DMS 273 treated with DMSO at 0.1 percent for 48 hours (cell line): Measurements from ENCODE around the gene TRIM38.
"Not testable (repeated sequence)": the region's sequence is repeated elsewhere in the genome, so short reads cannot be mapped to it uniquely, and the experiment has no call there.

Source experiments
- DNase-seq: peaks from one replicate; lab custom pipeline; 2025; lab: John Stamatoyannopoulos, UW

TRIM38 gene

DNA sequence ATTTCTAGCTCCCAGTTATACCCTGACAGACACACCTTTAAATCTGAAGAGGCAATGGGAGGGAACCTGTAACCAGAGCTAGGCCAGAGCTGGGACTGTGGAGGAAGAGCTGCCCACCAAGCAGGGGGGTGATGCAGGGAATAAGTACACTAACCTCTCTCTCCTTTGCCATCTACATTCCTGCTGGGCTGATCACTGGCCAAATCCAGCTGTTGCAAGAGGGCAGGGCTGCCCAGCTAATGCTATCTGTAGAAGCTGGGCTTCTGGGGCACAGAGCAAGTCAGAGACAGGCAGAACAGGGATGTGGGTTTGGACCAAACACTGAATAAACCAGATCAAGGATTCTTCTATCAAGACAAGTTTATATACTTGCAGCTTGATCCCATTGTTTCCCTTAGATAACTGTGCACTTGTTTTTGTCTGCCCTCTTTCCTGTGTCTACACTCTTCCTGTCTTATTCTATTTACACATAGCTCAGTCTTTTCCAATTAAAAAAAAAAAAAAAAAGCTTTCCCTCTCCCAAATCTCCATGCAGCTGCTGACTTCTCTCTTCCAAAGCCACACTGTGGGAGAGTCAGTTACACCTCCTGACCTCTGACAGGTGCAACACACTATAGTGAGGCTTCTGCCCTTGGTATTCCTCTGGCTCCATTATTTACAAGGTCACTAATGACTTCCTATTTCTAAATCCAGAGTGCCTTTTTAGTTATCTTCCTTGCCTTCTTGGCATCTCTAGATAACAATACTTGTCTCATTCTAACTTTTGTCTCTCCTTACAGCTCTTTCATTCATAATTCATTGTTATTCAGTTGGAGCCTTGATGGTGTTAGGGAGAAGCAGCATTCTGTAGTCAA, 43.7 kb downstream of the TRIM38 start:
- no peak for DNase-seq

DNA sequence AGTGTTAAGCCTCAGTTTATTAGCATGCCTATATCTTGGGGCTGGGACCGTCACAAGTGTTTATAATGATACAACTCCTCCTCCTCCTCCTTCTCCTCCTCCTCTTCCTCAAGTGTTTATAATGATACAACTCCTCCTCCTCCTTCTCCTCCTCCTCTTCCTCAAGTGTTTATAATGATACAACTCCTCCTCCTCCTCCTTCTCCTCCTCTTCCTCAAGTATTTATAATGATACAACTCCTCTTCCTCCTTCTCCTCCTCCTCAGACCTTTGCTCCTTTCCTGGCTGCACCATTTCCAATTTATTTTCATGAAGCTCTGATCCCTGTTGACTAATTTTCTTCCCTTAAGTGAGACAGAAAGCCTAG, 44.3 kb downstream of the TRIM38 start:
- DNase-seq: not testable (repeated sequence)

DNA sequence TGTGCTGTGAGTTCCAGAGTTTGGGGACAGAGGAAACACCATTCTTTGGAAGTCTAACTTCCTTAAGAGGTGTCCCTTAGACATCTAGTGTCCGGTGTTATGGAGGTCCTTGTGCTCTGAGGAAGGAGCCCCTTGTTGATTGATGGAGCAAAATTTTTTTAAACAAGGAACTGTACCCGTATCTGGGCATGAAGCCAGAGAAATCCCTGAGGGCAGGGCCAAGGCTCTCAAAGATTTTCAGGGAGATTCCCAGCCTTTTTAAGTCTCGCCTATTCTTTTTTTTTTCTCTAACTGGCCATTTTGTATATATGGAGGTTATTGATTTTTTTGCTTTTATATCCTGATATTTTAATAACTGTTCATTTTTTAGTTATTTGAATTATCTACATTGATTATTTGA, 45.9 kb downstream of the TRIM38 start:
- DNase-seq: no peak

DNA sequence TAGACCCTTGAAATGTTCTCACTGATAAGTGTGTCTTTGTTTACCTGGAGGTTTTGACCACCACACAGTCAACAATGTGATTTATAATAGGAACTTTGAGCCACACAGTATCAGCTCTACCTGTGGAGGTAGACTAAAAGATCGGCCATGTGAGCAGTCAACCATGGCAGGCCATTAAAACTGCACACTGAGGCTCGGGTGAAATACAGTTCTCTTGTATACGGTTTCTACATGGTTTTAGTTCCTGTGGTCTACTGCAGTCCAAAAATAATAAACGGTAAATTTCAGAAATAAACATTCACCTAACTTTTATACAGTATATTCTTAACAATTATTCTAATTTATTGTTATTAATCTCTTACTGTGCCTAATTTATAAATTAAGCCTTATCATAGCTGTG, 47.2 kb downstream of the TRIM38 start:
- DNase-seq: no peak

DNA sequence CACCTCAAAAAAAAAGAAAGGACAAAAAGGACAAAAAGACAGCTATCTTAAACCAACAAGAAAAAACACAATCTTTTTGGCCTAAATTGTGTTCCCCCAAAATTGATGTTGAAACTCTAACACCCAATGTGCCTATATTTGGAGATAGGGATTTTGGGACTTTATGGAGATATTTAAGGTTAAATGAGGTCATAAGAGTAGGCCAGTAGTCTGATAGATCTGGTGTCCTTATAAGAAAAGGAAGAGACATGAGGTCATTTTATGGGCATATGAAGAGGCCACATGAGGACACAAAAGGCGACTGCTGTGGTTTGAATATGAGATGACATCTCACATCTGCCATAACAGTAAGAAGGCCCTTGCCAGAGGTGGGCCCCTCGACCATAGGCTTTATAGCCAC, 49.5 kb downstream of the TRIM38 start:
- no peak for DNase-seq

DNA sequence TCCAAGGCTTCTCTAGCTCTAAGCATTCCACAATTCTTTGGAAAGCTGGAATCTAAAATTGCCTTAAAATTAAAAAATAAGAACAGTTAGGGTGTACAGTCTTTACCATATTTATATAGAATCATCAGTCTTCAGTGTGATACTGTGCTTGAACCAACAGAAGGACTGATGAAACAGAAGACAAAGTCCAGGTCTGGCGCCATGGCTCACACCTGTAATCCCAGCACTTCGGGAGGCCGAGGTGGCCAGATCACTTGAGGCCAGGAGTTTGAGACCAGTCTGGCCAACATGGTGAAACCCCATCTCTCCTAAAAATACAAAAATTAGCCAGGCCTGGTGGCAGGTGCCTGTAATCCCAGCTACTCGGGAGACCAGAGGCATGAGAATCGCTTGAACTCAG, 51.8 kb downstream of the TRIM38 start:
- DNase-seq: not testable (repeated sequence)

DNA sequence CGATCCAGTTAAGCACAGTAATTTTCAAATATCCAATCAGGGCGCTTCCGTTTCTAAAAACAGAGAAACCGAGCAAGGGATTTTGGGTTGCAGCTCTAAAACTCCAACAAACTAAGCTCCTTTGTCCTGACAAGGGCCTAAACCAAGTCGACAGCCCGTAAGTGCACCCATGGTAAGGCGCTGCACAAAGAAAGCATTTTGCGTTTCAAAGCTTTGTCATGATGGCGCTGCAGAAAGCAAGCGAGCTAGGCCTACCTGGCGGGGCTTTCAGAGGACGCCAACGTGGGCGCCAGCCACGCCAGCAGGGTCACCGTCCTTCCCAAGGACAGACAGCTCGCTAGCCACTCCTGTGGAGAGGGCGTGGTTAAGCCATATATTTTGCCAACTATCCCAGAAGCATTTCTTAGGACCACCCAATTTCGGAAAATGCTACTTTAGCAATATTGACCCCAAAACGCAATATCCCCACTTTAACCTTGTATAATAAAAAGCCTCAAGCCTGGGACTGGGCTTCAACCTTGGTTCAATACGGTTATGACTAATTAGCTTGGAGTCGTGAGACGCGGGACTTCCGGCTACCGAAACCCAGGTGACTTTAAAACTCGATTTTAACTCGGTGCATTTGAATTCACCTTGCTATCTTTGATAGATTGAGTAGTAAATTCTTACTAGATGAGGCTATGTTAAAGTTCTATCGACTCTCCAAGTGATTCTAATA, 53.8 kb downstream of the TRIM38 start:
- DNase-seq: no peak

DNA sequence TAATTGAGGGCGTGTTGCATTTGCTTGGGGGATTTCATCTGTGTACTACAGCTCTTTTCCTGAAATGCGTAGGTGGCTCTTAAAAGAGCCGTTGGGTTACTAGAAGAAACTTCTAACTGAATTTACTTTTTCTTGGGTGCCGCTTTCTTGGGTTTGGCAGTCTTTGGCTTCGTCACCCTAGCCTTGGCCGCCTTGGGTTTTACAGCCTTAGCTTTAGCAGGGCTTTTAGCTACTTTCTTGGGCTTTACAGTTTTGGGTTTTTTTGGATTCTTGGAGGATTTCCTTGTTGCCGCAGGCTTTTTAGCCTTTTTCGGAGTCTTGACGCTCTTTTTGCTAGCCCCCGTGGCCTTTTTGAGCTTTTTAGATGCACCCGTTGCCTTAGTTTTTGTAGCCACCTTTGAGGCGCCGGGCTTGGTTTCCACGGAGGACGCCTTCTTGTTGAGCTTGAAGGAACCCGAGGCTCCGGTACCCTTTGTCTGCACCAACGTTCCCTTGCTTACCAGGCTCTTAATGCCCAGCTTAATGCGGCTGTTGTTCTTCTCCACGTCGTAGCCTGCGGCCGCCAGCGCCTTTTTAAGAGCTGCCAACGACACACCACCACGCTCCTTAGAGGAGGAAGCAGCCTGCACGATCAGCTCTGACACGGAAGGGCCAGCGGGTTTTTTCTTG, 54.5 kb downstream of the TRIM38 start:
- DNase-seq: no peak

DNA sequence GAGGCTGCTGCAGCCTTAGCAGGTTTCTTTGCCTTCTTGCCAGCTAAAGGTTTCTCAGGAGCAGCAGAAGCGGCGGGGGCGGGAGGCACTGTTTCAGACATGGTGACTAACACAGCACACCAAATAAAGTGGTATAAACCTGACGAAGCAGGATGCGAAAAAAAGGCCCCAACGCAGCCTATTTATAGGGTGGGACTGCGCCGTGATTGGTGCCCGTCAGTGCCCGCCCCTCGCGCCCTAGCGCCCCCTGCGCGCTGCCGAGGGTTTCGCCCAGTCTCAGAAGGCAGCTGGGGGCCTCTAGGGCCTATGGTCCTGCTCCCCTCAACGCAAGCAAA, 55.0 kb downstream of the TRIM38 start:
- no peak for DNase-seq

DNA sequence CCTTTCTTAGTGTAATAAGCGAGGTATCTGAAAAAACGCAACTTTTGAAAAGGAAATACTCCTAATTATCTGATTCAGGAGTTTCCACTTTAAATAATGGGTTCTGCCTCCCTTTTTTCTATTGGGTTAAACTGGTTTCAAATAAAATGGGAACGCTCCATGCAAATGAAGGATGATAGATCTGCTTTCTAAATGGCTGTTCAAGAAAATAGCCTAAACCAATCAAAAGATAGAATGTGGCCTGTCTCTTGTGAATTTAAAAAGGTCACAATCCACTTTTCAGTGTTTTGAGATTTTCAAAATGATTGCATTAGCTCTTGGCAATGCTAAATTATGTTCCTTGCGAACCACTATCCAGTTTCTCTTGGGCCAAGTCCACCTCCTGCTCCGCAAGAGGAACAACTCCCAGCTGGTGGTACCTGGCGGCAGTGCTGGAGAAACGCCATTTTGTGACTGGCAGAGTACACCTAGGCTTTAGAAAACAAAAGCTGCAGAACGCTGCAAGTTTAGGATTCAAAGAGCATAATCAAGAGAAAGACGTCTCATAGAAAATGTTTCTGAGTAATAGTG, 56.7 kb downstream of the TRIM38 start:
- no peak for DNase-seq

DNA sequence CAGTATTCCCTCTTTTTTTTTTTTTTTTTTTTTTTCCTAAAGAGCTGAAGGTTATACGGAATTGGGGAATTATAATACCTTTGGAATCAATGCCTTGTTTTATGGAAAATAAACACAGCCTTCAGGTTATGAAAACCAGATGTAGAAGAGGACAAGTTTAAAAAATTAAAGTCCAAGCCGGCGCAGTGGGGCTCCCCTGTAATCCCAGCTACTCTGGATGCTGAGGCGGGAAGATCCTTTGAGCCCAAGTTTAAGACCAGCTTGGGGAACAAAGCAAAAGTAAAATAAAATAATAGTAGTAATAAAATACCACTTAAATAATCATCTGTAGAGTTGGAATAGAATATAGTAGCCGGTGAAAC, 57.3 kb downstream of the TRIM38 start:
- no peak for DNase-seq

DNA sequence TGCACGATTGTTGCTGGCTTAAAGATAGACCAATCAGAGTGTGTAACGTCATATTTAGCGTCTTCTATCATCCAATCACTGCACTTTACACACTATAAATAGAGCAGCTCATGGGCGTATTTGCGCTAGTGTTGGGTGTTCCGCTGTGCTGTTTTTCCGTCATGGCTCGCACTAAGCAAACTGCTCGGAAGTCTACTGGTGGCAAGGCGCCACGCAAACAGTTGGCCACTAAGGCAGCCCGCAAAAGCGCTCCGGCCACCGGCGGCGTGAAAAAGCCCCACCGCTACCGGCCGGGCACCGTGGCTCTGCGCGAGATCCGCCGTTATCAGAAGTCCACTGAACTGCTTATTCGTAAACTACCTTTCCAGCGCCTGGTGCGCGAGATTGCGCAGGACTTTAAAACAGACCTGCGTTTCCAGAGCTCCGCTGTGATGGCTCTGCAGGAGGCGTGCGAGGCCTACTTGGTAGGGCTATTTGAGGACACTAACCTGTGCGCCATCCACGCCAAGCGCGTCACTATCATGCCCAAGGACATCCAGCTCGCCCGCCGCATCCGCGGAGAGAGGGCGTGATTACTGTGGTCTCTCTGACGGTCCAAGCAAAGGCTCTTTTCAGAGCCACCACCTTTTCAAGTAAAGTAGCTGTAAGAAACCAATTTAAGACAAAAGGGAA, 57.9 kb downstream of the TRIM38 start:
- peak; percentile 12 for DNase-seq

DNA sequence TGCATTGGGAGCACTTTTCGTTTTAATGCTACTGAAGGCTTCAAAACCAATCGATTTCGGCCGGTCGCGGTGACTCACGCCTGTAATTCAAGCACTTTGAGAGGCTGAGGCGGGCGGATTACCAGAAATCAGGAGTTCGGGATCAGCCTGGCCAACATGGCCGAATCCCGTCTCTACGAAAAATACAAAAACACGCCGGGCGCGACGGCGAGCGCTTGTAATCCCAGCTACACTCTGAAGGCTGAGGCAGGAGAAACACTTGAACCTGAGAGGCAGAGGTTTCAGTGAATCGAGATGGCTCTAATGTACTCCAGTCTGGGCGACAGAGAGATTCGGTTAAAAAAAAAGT, 58.4 kb downstream of the TRIM38 start:
- no peak for DNase-seq

DNA sequence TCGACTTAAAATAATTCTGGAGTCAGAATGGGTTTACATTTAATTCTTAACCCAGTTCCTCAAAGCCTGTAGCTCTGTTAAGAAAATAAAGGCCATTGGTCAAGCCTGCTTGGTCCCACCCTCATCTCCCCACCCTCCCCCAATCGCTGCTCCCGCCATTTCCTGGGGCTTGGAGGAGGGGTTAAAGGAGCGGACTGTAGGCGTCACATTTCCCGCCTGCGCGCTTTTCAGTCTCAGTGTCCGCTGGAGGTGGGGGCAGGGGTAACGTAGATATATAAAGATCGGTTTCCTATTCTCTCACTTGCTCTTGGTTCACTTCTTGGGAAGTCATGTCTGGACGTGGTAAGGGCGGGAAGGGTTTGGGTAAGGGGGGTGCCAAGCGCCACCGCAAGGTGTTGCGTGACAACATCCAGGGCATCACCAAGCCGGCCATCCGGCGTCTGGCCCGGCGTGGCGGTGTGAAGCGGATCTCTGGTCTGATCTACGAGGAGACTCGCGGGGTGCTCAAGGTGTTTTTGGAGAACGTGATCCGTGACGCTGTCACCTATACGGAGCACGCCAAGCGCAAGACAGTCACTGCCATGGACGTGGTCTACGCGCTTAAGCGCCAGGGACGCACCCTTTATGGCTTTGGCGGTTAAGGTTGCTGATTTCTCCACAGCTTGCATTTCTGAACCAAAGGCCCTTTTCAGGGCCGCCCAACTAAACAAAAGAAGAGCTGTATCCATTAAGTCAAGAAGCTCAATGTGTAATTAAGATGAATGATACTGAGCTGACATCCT, 58.9 kb downstream of the TRIM38 start:
- DNase-seq: peak; percentile 91

DNA sequence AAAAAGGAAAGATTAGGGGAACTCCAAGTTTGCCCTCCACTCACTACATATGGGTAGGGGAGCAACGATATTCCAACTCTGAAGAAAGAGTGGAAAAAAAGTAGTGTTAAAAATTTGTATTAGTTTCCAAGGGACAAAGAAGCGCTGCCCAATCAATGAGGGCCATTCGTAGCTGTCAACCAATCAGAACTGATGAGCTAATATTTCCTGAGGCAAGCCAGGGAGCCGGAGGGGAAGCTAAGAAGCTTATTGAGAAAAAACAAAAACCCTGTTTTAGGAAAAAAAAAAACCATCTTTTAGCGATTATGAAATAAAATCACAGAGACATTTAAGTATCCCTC, 59.5 kb downstream of the TRIM38 start:
- DNase-seq: peak; percentile 78

DNA sequence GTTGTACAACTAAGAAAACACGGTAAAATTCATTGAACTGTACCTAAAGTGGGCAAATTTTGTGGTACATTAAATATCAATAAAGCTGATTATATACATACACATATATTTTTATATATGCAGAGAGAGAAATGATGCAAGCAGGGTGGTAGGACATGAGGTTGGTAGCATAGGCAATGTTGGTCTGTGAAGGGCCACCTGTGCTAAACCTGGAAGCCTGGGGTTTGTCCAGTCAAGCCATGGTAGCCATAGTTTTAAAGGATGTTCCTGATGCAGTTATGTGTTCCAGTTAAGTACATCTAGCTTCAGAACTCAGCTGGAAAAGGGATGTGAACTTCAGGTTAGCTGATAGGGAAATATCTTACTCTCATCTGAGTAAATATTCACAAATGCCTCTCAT, 60.1 kb downstream of the TRIM38 start:
- no peak for DNase-seq

DNA sequence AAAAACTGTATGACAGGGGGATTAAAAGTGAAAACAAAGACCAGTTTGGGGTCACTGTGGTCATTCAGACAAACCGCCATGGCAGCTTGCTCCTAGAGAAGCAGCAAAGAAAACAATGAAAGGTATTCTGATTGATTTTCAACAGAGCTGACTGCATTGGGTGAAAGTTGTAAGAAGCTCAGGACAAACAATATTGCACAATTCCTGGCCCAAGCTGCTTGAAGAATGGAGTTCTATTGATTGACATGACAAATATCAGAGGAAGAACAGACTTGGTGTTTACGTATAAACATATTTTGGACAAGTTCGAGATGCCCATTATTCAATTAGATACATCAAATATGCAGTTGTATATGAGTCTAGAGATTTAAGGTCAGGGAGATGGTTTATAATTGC, 62.0 kb downstream of the TRIM38 start:
- no peak for DNase-seq

DNA sequence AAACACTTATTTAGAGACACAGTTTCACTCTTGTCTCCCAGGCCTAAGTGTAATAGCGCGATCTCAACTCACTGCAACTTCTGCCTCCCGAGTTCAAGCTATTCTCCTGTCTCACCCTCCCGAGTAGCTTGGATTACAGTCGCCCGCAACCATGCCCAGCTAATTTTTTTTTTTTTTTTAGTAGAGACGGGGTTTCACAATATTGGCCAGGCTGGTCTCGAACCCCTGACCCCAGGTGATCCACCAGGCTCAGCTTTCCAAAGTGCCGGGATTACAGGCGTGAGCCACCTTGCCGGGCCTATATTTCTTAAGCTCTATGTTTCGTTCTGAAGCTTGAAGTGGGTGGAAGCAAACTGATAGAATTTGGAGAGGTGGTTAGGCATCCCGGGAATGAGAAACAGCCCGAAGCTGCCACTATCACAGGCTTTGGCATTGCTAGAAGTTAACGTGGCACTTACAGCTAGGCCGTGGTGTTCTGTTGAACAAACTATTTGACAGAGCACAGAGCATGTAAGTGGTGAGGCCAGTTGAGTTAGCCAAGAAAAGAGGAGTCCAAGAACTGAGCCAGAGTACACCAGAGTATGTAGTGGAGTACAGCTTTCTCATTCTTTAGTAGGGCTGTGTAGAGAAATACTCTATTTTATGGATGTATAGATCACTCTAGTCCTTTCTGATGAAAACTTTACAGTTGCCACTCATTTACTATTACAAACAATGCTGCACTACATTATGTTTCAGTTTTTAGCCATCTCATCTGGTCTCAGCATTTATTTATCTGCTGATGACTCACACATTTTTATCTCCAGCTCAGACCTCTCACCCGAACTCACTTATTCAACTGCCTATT, 62.7 kb downstream of the TRIM38 start:
- no peak for DNase-seq

DNA sequence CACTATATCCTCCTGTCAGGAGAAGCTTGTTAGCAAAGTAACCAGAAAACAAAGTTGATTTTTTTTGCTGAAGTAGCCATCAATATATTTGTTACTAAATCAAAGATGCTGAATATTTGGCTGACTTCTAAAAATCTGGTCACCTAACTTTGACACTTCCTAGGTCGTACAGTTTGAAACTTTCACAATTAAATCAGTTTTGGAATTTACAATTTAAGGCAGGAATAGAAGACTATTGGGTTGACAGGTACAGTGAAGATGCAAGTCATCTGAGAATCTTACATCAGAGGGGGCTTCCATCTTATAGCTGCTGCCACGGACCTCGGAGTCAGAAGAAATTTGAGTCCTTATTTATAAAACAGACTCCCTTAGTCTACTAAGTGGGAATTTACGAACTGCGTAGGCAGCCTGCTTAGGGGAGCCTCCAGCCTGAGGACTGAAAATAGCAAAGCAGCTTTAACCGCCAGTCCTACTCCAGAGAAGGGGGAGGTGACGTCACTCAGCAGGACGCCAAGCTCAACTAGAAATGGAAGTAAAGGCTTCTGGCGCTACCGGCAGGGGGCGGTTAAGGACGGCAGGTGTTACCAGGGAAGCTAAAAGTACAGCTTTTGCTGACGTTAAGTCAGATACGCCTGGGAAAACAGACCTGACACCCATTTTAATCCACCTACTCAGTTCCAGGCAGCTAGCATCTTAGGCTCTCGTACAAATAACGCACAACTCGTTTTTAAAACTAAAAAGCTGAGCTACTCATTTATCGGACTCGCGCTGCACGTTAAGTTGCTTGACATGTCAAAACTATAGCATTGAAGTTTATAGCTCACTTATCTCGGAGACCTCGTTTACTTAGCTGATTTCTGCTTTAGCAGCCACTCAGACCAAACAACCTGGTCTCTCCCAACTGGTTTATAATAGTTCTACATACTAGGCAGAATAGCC, 63.6 kb downstream of the TRIM38 start:
- DNase-seq: peak; percentile 96
